ENCODE measurements around the gene EXOSC9.

The EXOSC9 gene

DNA sequence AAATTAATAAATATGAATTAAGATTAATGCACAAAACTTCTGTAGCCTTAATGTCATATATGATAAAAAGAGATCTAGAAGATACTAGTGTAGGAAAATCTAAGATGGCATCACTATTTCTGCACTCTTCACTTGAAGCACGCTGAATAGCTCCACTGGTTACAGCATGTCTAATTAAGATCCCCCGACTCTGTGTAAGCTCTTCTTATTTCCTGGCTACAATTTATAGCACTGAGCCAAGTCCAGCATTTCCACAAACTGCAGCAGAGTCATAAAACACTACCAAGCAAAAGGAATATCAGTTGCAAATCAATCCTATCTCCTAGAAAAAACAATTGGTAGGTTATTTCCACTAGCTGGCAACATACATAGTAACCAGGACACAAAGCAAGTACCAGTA, 23.8 kb downstream of the EXOSC9 start:
- DNase-seq, result no peak

DNA sequence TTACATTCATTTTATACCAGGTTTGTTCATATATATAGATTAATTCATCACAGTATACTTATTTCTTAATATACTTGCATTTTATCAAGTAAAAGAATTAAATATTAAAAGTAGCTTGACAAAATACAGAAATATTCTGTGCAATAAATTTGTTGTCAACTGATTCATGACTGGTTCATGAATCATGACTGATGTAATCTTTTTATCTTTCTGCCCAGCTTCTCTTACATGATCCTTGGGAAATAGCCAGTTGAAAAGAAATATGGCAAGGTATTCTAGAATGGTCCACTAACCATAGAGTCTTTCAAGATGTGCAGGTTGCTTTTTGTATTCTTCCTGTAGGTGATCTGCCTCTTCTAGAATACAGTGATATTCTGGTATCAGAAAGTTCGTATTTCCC, 26.7 kb downstream of the EXOSC9 start:
- no peak for DNase-seq

DNA sequence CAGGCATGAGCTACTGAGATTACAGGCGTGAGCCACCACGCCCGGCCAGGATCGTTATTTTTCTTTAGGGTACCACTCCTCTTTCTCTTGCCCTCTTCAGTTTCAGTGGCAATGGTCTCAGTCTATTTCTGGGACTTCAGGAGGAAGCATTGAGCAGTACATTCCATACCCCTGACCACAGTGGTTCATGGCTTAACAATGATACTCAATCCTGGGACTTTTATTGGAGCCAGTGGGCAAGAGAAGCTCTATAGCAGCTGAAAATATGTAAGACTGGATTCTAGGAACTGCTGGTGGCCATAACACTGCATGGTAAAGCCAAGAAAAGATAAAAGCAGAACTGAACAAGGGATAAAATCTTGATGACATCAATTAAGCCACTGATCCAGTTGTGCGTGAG, 28.4 kb downstream of the EXOSC9 start:
- no peak for DNase-seq

DNA sequence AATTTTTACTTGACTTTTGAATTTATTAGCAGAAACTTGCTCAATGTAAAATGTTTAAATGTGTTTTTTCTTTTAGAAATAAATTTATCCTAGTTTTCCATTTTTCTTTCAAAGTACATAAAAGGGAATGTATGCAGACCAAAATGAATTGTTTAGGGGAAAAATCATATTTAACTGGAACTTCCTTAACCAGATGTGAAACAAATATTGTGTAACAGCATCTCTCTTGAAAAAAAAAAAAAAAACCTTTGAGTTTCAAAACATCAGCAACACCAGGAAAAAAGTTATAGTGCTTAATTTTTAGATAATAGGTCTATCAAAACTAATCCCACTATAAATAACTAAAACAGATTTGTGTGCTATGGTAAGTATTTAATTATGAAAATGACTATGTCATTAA, 37.0 kb downstream of the EXOSC9 start:
- no peak for DNase-seq

DNA sequence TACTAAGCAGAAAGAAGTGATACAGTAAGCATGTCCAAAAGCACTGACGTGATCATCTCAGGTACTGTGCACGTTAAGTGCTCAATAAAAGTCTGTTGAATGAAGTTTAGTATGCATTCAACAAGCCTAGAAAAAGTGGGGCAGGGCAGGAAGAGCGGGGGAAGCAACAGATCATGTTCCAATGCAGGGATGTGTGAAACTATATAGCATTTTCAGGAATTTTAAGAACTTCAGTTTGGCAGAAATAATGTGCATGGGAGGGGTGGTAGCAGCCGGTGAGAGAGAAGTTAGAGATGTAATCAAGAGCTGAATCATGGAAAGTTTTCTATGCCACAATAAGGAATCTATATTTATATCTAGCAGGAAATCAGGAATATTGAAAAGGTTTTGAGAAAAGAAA, 41.7 kb downstream of the EXOSC9 start:
- DNase-seq, result no peak

DNA sequence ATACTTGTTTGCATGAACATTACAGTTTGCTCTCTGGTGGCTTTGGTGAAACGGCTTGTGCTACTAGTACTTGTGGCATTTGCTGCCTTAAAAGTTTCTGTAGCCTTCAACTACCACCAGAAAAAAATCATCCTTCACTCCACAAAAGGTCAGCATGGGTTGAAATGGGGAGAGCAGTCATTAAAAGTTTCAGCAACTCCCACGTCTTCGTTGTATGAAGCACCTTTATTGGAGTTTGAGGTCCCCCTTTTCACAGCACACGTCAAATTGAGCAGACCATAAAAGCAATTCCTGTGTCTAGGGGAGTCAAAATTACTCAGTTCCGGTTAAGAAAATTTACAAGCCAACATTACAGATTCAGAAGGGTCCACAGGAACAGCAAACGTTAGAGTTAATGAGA, 45.5 kb downstream of the EXOSC9 start:
- DNase-seq, result no peak

DNA sequence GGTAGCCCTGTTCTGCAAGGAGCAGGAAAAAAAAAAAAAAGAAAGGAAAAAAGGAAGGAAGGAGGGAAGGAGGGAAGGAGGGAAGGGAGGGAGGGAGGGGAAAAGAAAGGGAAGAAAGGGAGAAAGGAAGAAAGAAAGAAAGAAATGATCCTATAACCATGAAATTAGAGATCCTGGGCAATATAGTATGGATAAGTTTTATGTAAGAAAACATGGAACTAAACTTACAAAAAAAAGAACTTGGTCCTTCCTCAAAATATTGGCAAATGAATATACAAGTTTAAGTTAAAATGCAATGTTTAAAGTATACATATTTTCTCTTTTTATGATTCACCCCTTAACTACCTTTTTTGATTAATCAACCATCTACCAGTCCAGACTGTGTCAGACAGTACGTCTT, 50.2 kb downstream of the EXOSC9 start:
- DNase-seq, result no peak

DNA sequence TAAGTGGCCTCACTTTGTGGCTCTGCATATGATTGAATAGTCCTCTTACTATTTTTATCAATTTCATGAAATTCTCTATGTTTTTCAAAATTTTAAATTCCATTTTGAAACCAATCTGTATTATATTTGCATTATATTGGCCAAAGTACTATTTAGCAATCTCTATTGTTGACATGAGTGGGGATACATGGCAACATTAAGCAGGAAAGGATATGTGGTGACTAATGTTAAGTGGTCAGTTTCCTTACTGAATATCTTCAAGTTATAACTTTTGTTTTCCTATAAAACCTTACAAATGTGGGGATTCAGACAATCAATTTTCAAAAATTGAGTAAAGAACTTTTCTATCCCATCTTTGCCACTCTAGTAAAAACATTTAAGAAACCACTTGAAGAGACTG, 59.0 kb downstream of the EXOSC9 start:
- no peak for DNase-seq

DNA sequence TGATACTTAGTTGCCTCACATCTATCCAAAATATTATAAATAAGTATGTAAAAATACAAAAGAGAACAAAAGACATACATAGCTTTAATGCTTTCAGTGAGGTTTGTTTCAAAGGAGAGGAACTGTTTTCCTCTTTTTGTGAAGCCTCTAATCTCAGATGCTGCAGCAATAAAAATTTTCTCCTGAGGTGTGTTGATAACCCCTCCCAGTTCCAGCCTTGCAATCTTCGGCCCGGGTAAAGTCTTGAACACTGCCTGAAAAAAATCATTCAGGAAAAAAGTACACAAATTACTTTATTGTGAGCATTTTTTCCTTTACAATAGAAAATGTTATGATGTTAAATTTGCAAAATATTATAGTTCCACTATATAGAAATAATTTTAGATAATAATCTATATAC, 60.3 kb downstream of the EXOSC9 start:
- DNase-seq, result no peak

DNA sequence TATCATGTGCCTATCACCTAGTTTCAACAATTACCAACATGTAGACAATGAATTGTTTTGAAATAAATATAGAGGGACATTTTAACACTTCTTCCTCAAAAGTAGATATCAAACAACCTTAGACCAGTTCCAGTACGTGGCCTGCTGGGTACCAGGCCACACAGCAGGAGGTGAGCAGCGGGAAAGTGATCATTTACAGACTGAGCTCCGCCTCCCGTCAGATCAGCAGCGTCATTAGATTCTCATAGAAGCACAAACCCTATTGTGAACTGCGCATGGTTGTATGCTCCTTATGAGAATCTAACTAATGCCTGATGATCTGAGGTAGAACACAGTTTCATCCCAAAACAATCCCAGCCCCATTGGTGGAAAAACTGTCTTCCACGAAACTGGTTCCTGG, 62.7 kb downstream of the EXOSC9 start:
- DNase-seq, result no peak

Measured in stimulated activated naive CD4-positive, alpha-beta T cell (primary cell).